Measurements from ENCODE around the gene P4HA1.

The P4HA1 gene

GRCh38 chr10:72981882-72982529, 114.7 kb downstream of the P4HA1 start:
- TF ChIP-seq CTCF (IDR thresholded peaks at IDR 0.05; ENCODE audit: low read depth, low read length): no peak
- no peak overlapping the region for H3K4me3 ChIP-seq (ENCODE audit: low read depth, low read length)

- no peak overlapping the region for H3K4me3 ChIP-seq (ENCODE audit: low read depth, low read length)
- no peak for TF ChIP-seq CTCF (IDR thresholded peaks at IDR 0.05; ENCODE audit: low read depth, low read length)
These were observed 115.4 kb downstream of the P4HA1 start for GRCh38 chr10:72981028-72981881.

GRCh38 chr10:72980348-72980747, 116.3 kb downstream of the P4HA1 start:
- TF ChIP-seq CTCF (IDR thresholded peaks at IDR 0.05; ENCODE audit: low read depth, low read length): no peak
- H3K4me3 ChIP-seq (ENCODE audit: low read depth, low read length): no peak overlapping the region

GRCh38 chr10:72979709-72980108, 117.0 kb downstream of the P4HA1 start:
- TF ChIP-seq CTCF (IDR thresholded peaks at IDR 0.05; ENCODE audit: low read depth, low read length): no peak
- no peak overlapping the region for H3K4me3 ChIP-seq (ENCODE audit: low read depth, low read length)

- no peak overlapping the region for H3K4me3 ChIP-seq (ENCODE audit: low read depth, low read length)
- TF ChIP-seq CTCF (IDR thresholded peaks at IDR 0.05; ENCODE audit: low read depth, low read length): no peak
These were observed 119.8 kb downstream of the P4HA1 start for GRCh38 chr10:72976886-72977285.
